Measurements from ENCODE around the gene RABEPK.
"Not testable (repeated sequence)": the region's sequence is repeated elsewhere in the genome, so short reads cannot be mapped to it uniquely, and the experiment has no call there.

The RABEPK gene

DNA sequence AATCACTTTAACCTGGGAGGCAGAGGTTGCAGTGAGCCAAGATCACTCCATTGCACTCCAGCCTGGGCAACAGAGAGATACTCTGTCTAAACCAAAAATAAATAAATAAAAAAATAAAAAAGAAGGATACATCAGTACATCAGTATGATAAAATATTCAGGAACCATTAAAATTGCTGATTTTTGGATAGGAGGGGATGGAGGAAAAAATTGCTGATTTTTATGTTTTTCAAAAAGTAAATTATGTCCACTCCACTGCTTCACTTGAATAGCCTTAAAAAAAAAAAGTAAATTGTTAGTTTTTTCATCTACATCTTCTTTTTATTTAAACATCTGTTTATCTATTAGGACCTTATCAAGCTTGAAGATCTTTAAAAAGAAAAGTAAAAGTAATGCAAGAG, 53.9 kb downstream of the RABEPK start:
- no peak for DNase-seq

DNA sequence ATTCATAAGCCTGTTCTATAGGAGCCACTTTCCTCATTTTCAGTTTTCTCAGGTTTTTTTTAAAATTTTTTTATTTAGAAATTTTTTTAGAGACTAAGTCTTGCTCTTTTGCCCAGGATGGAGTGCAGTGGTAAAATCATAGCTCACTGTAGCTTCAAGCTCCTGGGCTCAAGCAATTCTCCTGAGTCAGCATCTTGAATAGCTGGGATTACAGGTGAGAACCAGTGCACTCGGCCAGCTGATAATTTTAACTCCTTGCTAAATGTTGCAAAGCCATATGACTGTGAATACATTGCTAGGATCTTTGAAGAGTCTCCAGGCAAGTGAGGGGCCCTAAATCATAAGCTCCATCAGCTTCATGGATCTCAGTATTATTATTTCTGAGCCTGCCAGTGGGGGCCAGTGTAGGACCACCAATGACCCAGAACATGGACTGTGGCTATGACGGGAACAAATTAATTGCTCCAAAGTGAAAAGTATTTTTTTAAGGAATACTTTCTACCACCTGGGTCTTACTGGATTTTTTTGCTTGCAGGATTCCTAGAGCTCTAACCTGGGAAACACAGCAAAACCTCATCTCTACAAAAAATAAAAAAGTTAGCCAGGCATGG, 55.5 kb downstream of the RABEPK start:
- peak; percentile 59 for DNase-seq

DNA sequence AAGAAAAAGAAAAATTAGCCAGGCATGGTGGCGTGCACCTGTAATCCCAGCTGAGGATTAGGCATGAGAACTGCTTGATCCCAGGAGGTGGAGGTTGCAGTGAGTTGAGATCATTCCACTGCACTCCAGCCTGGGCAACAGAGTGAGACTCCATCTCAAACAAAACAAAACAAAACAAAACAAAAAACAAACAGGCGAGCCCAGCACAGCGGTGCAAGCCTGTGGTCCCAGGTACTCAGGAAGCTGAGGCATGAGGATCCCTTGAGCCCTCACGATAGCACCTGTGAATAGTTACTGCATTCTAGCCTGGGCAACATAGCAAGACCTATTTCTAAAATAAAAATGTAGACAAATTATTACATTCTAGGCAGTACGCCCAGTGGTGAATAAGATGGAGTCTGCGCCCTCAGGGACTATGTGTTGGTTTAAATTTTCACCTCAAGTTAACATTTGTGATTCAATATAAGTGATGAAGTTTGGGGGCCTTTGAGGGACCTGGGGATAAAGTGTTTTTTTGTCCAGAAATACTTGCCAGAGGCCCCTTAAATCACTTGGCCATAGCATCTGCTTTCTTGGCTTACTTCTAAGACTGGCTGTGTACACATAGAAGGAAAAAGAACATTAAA, 57.9 kb downstream of the RABEPK start:
- no peak for DNase-seq

DNA sequence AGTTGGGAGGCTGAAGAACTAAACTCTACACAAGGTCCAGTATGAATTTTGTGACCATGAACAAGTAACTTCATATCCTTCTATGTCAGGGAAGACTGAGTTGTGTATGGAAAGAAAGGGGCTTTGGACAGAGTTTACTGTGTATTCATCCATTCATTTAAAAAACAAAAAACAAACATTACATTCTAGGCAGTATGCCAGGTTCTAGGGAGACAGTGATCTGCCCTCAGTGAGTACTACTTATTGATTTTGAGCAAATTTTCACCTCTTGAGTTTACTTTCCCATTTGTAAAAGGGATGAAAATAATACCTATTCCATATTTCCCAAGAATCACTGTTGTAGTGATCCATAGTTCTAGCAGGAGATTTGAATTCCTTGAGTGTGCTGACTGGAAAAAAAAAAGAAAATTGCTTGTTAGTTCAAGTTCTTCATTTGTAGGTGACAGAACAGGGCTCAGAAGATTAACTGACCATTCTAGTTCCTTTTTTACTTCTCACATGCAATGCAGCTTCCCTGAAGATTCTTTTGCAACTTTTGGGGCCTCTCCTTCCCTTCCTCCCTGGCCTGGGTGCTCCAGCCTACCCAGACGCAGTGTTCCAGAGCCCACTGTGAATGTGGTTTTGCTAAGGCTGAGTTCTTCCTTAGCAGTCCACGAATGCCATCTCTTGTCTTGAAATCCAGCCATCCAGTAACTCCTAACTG, 58.6 kb downstream of the RABEPK start:
- no peak for DNase-seq

DNA sequence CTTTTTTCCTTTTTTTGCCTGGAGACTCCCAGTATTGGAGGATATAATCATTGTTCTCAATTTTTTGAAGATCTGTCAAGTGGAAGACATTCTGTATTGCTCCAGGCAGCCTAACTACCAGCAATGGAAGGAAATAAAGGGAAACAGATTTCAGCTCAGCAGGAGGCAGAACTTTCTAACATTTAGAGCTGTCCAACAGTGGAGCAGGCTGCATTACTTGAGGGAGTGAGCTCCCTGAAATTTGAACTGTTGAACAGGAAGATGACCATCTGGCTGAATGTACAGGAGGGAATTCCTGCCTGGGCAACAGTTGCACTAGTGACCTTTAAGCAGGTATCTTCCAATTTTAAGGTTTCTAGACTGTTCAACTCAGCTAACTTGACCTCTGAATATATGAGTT, 60.2 kb downstream of the RABEPK start:
- peak; percentile 8 for DNase-seq

DNA sequence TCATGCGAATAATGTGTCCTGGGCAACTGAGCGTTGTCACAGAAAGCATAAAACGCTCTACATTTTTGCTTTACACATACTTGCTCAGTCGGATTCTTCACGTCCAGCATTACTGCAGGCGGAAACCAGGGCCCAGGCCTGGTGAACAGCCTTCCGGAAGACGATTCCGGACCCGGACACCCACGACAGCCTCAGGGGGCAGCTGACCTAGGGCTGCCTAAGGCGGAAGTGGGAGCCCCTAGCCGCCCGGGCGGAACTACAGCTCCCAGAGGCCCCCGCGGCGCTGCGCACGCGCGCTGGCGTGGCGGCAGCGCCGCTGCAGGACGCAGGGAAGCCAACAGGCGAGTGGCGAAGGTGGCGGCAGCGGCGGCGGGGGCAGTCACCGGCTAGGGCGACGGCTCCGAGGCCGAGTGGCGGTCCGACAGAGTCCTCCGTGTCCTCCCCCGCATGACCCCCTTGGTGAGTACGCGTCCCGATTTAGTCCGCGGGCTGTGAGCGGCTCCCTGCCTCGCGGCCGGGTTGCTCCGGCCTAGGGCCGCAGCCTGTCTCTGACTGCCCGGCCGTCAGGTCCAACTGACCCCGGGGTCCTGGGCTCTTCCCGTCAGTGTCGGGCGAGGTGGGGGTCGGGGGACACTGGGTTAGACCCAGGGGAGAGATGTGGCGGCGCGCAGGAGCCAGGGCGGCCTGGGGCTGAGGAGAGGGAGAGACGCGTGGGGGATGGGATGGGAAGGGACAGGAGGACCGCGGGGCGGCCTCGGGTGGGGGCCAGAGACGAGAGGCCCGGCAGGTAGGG, 61.4 kb downstream of the RABEPK start, which contains the start of gene GAPVD1:
Gene GAPVD1, plus strand, starts transcription at position 326 of the 793 bp plus-strand sequence. CDS start 37,096 bp downstream, outside the sequence.
- DNase-seq = peak; percentile 95

DNA sequence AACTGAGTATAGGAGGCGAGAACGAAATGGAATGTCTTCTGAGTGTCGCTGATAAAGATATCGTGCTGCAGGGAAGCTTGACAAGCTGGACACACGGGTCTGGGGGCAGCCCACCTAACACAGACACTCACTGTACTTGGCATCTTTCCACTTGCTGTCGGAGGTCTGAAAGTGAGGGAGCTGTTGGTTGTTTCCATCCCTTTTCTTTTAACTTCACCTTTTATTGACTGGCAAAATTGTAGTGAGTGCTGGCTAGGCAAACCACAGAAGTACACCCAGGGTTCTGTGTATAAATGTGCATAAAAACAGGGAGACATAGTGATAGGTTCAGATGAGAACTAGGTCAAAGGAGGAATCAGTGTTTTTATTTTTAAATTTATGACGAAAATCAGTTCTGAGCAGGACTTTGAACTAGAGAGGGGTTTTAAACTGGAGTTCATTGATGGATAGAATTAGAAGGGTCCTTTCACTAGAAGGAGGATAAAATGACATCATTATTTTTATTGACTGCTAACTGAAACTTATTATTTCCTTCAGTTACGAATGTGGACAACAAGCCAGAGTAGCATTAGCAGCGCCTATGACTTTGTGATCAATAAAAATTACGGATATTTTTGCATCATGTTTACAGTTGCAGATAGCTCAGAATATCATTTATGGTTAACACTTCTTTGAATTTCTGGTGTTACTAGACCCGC, 62.1 kb downstream of the RABEPK start:
- DNase-seq = no peak

DNA sequence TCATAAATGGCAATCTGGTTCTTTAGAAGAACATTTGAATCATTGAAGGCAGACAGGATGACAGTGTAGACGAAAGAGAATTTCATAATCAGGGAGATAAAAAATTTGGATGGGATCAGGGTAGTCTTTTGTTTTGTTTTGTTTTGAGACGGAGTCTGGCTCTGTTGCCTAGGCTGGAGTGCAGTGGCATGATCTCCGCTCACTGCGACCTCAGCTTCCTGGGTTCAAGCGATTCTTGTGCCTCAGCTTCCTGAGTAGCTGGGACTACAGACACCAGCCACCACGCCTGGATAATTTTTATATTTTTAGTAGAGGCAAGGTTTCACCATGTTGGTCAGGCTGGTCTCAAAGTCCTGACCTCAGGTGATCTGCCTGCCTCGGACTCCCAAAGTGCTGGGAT, 63.7 kb downstream of the RABEPK start:
- DNase-seq = not testable (repeated sequence)

DNA sequence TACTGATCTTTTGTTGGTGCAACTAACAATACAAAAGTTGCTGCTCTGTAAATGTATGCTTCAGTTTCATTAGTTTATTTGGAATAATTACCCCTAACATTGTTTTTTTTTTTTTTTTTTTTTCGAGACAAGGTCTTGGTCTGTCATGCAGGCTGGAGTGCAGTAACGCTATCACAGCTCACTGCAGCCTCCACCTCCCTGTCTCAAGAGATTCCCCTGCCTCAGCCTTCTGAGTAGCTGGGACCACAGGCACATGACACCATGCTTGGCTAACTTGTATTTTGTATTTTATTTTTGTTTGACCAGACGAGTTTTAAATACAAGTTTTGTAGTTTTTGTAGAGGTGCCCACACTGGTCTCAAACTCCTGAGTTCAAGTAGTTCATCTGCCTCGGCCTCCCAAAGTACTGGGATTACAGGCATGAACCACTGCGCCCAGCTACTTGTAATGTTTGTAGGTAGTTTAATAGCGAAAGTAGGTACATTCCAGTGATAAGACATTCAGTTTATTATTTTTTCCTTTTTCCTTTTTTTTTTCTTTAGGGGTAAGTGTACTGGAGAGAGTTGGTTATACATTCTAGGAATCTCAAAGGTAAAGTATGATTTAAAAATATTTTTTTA, 68.2 kb downstream of the RABEPK start:
- DNase-seq = no peak

DNA sequence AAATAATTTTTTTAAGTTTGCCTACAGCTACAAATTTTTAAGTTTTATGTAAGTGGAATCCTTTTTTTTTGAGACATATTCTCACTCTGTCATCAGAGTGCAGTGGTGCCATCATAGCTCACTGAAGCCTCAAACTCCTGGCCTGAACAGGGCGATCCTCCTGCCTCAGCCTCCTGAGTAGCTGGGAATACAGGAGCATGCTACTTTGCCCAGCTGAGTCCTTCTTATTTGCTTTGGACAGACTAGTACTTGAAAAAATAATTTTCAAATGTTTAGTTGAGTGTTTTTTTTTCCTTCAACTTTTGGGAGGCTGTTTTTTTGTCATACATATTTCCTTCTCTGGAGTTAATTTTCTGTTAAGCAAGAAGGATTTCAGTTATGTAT, 68.7 kb downstream of the RABEPK start:
- no peak for DNase-seq

DNA sequence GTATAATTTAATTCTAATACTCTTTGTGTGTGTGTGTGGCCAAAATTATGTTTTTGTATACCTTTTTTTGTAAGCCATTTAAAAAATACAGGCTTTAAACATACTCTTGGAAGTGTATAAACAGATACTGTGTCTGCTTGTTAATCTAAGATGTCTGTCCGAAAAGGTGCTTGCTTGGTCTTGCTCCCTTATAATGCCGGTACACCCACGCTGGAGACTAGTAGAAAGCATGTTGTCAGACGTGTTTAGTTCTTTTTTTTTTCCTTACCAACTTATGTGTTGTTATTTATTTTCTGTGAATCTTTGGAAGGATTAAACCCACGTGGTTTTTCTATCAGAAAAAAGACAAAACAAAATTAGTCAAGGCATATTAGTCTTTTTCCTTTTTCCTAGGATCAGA, 70.7 kb downstream of the RABEPK start:
- DNase-seq = no peak

DNA sequence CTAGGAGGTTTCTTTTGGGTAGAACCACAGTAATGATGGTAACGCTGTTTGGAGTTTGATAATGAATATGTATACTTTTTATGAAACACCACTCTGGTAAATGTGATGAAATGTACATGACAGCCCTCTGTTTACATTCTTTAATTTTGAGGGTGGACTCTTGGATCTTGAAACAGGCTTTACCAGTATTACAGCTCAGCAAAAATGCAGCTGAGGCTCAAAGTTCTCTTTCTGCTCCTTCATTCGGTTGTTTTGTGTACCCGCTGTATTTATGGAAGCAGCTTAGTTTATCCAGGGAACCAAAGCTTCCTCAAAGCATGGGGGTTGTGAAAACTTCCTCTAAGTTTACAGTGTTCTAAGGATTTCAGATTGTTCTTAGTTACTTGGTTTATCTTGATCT, 72.4 kb downstream of the RABEPK start:
- DNase-seq = no peak

DNA sequence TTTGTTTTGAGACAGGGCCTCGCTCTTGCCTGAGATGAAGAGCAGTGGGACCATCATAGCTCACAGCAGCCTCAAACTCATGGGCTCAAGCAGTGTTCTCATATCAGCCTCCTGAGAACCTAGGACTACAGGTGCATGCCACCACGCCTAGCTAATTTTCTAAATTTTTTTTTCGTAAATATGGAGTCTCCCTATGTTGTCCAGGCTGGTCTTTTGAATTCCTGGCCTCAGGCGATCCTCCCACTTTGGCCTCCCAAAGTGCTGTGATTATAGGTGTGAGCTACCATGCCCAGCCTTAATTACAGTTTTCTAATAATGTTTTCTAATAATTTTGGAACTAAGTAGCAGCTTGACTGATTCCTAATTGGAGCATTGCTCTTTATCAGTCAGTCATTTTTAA, 76.4 kb downstream of the RABEPK start:
- DNase-seq = no peak

DNA sequence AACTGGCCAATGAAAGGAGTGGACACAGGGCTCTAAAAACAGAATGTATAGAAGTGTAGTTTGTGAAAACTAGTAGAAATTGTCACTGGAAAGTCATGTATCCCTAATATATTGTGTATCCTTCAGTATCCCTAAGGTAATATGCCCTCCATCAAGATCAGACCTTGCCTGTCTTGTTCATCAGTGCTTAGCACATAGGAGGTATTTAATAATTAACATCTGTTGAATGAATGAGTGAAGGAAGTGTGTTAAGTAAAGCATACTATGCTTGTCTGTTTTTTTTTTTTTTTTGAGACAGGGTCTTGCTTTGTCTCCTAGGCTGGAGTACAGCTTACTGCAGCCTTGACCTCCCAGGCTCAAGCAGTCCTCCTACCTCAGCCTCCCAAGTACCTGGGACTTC, 77.1 kb downstream of the RABEPK start:
- DNase-seq = no peak

DNA sequence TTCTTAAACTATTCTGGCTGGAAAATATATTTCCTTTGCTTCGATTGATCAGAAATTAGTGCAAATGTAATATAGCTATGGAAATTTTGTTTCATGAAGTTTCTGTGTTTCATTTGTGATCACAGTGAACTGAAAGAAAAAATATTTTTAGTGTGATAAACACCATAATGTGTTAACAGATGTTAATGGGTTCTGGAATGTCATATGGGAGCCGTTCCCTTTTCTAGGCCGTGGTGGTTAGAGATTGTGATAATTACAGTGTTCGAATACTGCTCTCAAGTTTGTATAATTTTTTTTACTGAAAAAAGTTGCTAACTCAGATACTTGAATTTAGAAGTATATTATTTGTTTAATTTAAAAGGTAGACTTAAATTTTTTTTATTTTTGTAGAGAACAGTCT, 80.6 kb downstream of the RABEPK start:
- peak; percentile 27 for DNase-seq
